HEK293 (cell line): Measurements from ENCODE around the gene TRPM2.

Experiments
- EGR2 ChIP-seq: fragments of 450-650 bp; formaldehyde crosslinking; IDR thresholded peaks from 2 replicates; pipeline ENCODE4 v1.5.1; 2016; ENCODE audit warnings: low read depth, missing biosample characterization, missing genetic modification characterization
- GLIS2 ChIP-seq: fragments of 450-650 bp; formaldehyde crosslinking; IDR thresholded peaks from 2 replicates; pipeline ENCODE4 v1.5.1; 2016; ENCODE audit warnings: missing biosample characterization, missing genetic modification characterization
- KLF1 ChIP-seq: fragments of 450-650 bp; formaldehyde crosslinking; IDR thresholded peaks from 2 replicates; pipeline ENCODE4 v1.5.1; 2016; ENCODE audit warnings: missing biosample characterization, missing genetic modification characterization
- RBAK ChIP-seq: fragments of 450-650 bp; formaldehyde crosslinking; IDR thresholded peaks from 2 replicates; pipeline ENCODE4 v1.5.1; 2016; ENCODE audit warnings: missing biosample characterization, missing genetic modification characterization
- SALL2 ChIP-seq: fragments of 450-650 bp; formaldehyde crosslinking; IDR thresholded peaks from 2 replicates; pipeline ENCODE4 v1.5.0; 2017; ENCODE audit warnings: missing biosample characterization, mild to moderate bottlenecking, missing genetic modification characterization, borderline replicate concordance
- SCRT2 ChIP-seq: fragments of 450-650 bp; formaldehyde crosslinking; IDR thresholded peaks from 2 replicates; pipeline ENCODE4 v1.5.1; 2016; ENCODE audit warnings: missing biosample characterization, missing genetic modification characterization
- ZBTB11 ChIP-seq: fragments of 450-650 bp; formaldehyde crosslinking; conservative IDR thresholded peaks from 2 replicates; pipeline ENCODE4 v1.5.1; 2016; ENCODE audit warnings: low read depth, missing biosample characterization, missing genetic modification characterization
- ZBTB48 ChIP-seq: fragments of 450-650 bp; formaldehyde crosslinking; IDR thresholded peaks from 2 replicates; pipeline ENCODE4 v1.5.1; 2016; ENCODE audit warnings: missing biosample characterization, missing genetic modification characterization
- ZEB2 ChIP-seq: fragments of 450-650 bp; formaldehyde crosslinking; IDR thresholded peaks from 2 replicates; pipeline ENCODE4 v1.5.1; 2016; ENCODE audit warnings: missing biosample characterization, missing genetic modification characterization
- ZFP3 ChIP-seq: fragments of 450-650 bp; formaldehyde crosslinking; IDR thresholded peaks from 2 replicates; pipeline ENCODE4 v1.5.1; 2016; ENCODE audit warnings: low read depth, missing biosample characterization, missing genetic modification characterization
- ZNF138 ChIP-seq: fragments of 450-650 bp; formaldehyde crosslinking; IDR thresholded peaks from 2 replicates; pipeline ENCODE4 v1.5.1; 2016; ENCODE audit warnings: missing biosample characterization, missing genetic modification characterization, borderline replicate concordance
- ZNF148 ChIP-seq: fragments of 450-650 bp; formaldehyde crosslinking; IDR thresholded peaks from 2 replicates; pipeline ENCODE4 v1.5.0; 2017; ENCODE audit warnings: missing biosample characterization, missing genetic modification characterization, borderline replicate concordance
- ZNF155 ChIP-seq: fragments of 450-650 bp; formaldehyde crosslinking; IDR thresholded peaks from 2 replicates; pipeline ENCODE4 v1.5.1; 2016; ENCODE audit warnings: missing biosample characterization, missing genetic modification characterization
- ZNF16 ChIP-seq: fragments of 450-650 bp; formaldehyde crosslinking; IDR thresholded peaks from 2 replicates; pipeline ENCODE4 v1.5.1; 2016; ENCODE audit warnings: low read depth, missing biosample characterization, missing genetic modification characterization
- ZNF2 ChIP-seq: fragments of 450-650 bp; formaldehyde crosslinking; IDR thresholded peaks from 2 replicates; pipeline ENCODE4 v1.5.1; 2016; ENCODE audit warnings: missing biosample characterization, missing genetic modification characterization
- ZNF26 ChIP-seq: fragments of 450-650 bp; formaldehyde crosslinking; IDR thresholded peaks from 2 replicates; pipeline ENCODE4 v1.5.1; 2016; ENCODE audit warnings: missing biosample characterization, missing genetic modification characterization
- ZNF514 ChIP-seq: fragments of 450-650 bp; formaldehyde crosslinking; IDR thresholded peaks from 2 replicates; pipeline ENCODE4 v1.5.1; 2016; ENCODE audit warnings: missing biosample characterization, missing genetic modification characterization
- ZNF529 ChIP-seq: fragments of 450-650 bp; formaldehyde crosslinking; IDR thresholded peaks from 2 replicates; pipeline ENCODE4 v1.5.1; 2017; ENCODE audit warnings: missing genetic modification characterization, missing biosample characterization; ENCODE audit not compliant: insufficient replicate concordance
- ZNF558 ChIP-seq: fragments of 450-650 bp; formaldehyde crosslinking; IDR thresholded peaks from 2 replicates; pipeline ENCODE4 v1.5.1; 2016; ENCODE audit warnings: missing biosample characterization, missing genetic modification characterization
- ZNF621 ChIP-seq: fragments of 450-650 bp; formaldehyde crosslinking; IDR thresholded peaks from 2 replicates; pipeline ENCODE4 v1.5.1; 2017; ENCODE audit warnings: missing biosample characterization, missing genetic modification characterization
- ZNF76 ChIP-seq: fragments of 450-650 bp; formaldehyde crosslinking; IDR thresholded peaks from 2 replicates; pipeline ENCODE4; 2016; ENCODE audit warnings: low read depth, missing biosample characterization, missing genetic modification characterization, borderline replicate concordance
- ZNF768 ChIP-seq: fragments of 450-650 bp; formaldehyde crosslinking; IDR thresholded peaks from 2 replicates; pipeline ENCODE4 v1.5.1; 2018; ENCODE audit warnings: missing biosample characterization, mild to moderate bottlenecking, missing genetic modification characterization
- ZNF792 ChIP-seq: fragments of 450-650 bp; formaldehyde crosslinking; IDR thresholded peaks from 2 replicates; pipeline ENCODE4 v1.5.1; 2016; ENCODE audit warnings: missing biosample characterization, missing genetic modification characterization
- ZXDB ChIP-seq: fragments of 450-650 bp; formaldehyde crosslinking; IDR thresholded peaks from 2 replicates; pipeline ENCODE4 v1.5.1; 2016; ENCODE audit warnings: missing biosample characterization, missing genetic modification characterization
- TF ChIP-seq, protein P1 (sequence below): fragments of 450-650 bp; formaldehyde crosslinking; IDR thresholded peaks from 2 replicates; pipeline ENCODE4 v1.5.1; 2016; ENCODE audit warnings: missing biosample characterization, missing genetic modification characterization
- TF ChIP-seq, protein P2 (sequence below): fragments of 450-650 bp; formaldehyde crosslinking; IDR thresholded peaks from 2 replicates; pipeline ENCODE4 v1.5.1; 2016; ENCODE audit warnings: missing biosample characterization, missing genetic modification characterization
- TF ChIP-seq, protein P3 (sequence below): fragments of 450-650 bp; formaldehyde crosslinking; IDR thresholded peaks from 2 replicates; pipeline ENCODE4 v1.5.1; 2016; ENCODE audit warnings: missing biosample characterization, missing genetic modification characterization

TRPM2 gene

GRCh38 chr21:44338971-44339910 lies 14.2 kb upstream of the TRPM2 start, which contains the start of gene CFAP410 (continued):
- TF ChIP-seq ZNF138 (no peak), ZNF514 (tag by site-specific recombination) (no peak), SCRT2 (tag by site-specific recombination) (0 out of 2 replicates have a peak, but pooled peaks have one; percentile 43), ZNF558 (no peak), SALL2 (tag by site-specific recombination) (no peak), GLIS2 (tag by site-specific recombination) (peak; percentile 35; the same call in 1 of the 2 replicates), ZNF768 (tag by site-specific recombination) (no peak), ZNF2 (tag by site-specific recombination) (0 out of 2 replicates have a peak, but pooled peaks have one; percentile 18), ZXDB (tag by site-specific recombination) (peak; percentile 92), RBAK (no peak), ZNF529 (tag by site-specific recombination) (peak; percentile 33), KLF1 (peak; percentile 82), ZNF155 (no peak), ZNF26 (no peak), ZNF148 (tag by site-specific recombination) (no peak), ZEB2 (peak; percentile 79), ZNF16 (tag by site-specific recombination) (no peak), ZNF621 (tag by site-specific recombination) (no peak), EGR2 (tag by site-specific recombination) (0 out of 2 replicates have a peak, but pooled peaks have one; percentile 33), ZFP3 (tag by site-specific recombination) (no peak), ZNF792 (tag by site-specific recombination) (no peak), ZNF76 (tag by site-specific recombination) (peak; percentile 87), ZBTB11 (tag by site-specific recombination) (peak; percentile 73), ZBTB48 (peak; percentile 63)
- TF ChIP-seq, protein P1, sequence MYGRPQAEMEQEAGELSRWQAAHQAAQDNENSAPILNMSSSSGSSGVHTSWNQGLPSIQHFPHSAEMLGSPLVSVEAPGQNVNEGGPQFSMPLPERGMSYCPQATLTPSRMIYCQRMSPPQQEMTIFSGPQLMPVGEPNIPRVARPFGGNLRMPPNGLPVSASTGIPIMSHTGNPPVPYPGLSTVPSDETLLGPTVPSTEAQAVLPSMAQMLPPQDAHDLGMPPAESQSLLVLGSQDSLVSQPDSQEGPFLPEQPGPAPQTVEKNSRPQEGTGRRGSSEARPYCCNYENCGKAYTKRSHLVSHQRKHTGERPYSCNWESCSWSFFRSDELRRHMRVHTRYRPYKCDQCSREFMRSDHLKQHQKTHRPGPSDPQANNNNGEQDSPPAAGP: peak; percentile 96
- TF ChIP-seq, protein P2, sequence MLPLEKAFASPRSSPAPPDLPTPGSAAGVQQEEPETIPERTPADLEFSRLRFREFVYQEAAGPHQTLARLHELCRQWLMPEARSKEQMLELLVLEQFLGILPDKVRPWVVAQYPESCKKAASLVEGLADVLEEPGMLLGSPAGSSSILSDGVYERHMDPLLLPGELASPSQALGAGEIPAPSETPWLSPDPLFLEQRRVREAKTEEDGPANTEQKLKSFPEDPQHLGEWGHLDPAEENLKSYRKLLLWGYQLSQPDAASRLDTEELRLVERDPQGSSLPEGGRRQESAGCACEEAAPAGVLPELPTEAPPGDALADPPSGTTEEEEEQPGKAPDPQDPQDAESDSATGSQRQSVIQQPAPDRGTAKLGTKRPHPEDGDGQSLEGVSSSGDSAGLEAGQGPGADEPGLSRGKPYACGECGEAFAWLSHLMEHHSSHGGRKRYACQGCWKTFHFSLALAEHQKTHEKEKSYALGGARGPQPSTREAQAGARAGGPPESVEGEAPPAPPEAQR (tag by site-specific recombination): no peak
- TF ChIP-seq, protein P3, sequence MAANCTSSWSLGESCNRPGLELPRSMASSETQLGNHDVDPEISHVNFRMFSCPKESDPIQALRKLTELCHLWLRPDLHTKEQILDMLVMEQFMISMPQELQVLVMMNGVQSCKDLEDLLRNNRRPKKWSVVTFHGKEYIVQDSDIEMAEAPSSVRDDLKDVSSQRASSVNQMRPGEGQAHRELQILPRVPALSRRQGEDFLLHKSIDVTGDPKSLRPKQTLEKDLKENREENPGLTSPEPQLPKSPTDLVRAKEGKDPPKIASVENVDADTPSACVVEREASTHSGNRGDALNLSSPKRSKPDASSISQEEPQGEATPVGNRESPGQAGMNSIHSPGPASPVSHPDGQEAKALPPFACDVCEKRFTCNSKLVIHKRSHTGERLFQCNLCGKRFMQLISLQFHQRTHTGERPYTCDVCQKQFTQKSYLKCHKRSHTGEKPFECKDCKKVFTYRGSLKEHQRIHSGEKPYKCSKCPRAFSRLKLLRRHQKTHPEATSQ (tag by site-specific recombination): 0 out of 2 replicates have a peak, but pooled peaks have one; percentile 89
